Endothelial cell of umbilical vein (primary cell): Measurements from ENCODE around the gene CDK5RAP2. TPM values are rescaled to one million over a fixed set of nuclear protein-coding genes. Genes with fewer than 3 reads are reported as not detected.

Source experiments
- BruUV-seq: library from RNA; stranded (reverse); fragments of 400-500 nt; replicated peaks from 2 replicates; lab custom pipeline; 2021; lab: Mats Ljungman, UMichigan
- CTCF ChIA-PET: fragments of 300-600, 350-600 bp; sonication (Branson Sonifier 250); formaldehyde crosslinking; loops from one replicate; lab custom pipeline; 2021; ENCODE audit warnings: antibody characterized with exemption, inconsistent platforms; lab: Charles Lee
- POLR2A ChIA-PET: fragments of 300-600, 350-600 bp; sonication (Branson Sonifier 250); formaldehyde crosslinking; loops from one replicate; lab custom pipeline; 2021; ENCODE audit warnings: antibody characterized with exemption, inconsistent platforms; lab: Charles Lee
- DNase-seq: peaks from one replicate; pipeline ENCODE4 v3.0.0-alpha.2; 2011; ENCODE audit warnings: low read depth, low spot score
- FAIRE-seq: peaks from 2 replicates; lab custom pipeline; 2011; peaks lifted over from hg19 to GRCh38; lab: Jason Lieb, UNC
- H2AFZ ChIP-seq: 2 replicates; pipeline ENCODE4 v1.6.0; 2012; ENCODE audit warnings: low read depth, low read length, control low read depth, inconsistent platforms
- H3K27ac ChIP-seq: 2 replicates; pipeline ENCODE4 v1.5.1; 2011; ENCODE audit warnings: low read depth, mild to moderate bottlenecking, control low read depth, low read length, moderate library complexity; ENCODE audit not compliant: insufficient read depth
- H3K27me3 ChIP-seq, 2 experiments: 2 replicates each; pipeline versions ENCODE4 v1.6.0 to v1.6.1; 2011; ENCODE audit warnings: low read length in 2 of 2, mixed read lengths in 1 of 2; ENCODE audit not compliant: control insufficient read depth in 2 of 2, insufficient read depth in 2 of 2
- H3K36me3 ChIP-seq, 2 experiments: 2 replicates in 1 of 2; 3 replicates in 1 of 2; pipeline ENCODE4 v1.5.1; 2011; ENCODE audit warnings: low read length in 2 of 2, mild to moderate bottlenecking in 1 of 2, moderate library complexity in 1 of 2; ENCODE audit not compliant: control insufficient read depth in 2 of 2, insufficient read depth in 2 of 2; ENCODE audit errors: extremely low read depth in 1 of 2
- H3K4me1 ChIP-seq: 3 replicates; pipeline ENCODE4 v1.5.1; 2011; ENCODE audit warnings: mild to moderate bottlenecking, low read length; ENCODE audit not compliant: control insufficient read depth, insufficient read depth; ENCODE audit errors: extremely low read depth
- H3K4me2 ChIP-seq: 2 replicates; pipeline ENCODE4 v1.6.1; 2011; ENCODE audit warnings: low read length, control low read depth, mixed read lengths; ENCODE audit not compliant: insufficient read depth
- H3K4me3 ChIP-seq, 3 experiments: fragments of 200-600 bp in 1 of 3; sonication (generic), shearing (Covaris generic) in 1 of 3; replicated peaks in 1 of 3; 2 replicates each; pipeline ENCODE4 v1.5.1; 2011 to 2016; ENCODE audit warnings: control low read depth in 3 of 3, low read length in 3 of 3, mild to moderate bottlenecking in 2 of 3, inconsistent platforms in 1 of 3, low read depth in 1 of 3, moderate library complexity in 1 of 3; ENCODE audit not compliant: insufficient read depth in 1 of 3
- H3K79me2 ChIP-seq: 2 replicates; pipeline ENCODE4 v1.6.0; 2012; ENCODE audit warnings: low read length, inconsistent platforms; ENCODE audit not compliant: control insufficient read depth, insufficient read depth
- H3K9ac ChIP-seq: replicated peaks from 2 replicates; pipeline ENCODE3; 2011; ENCODE audit warnings: low read length, control low read depth; ENCODE audit not compliant: insufficient read depth; ENCODE audit errors: extremely low read depth
- H3K9me1 ChIP-seq: replicated peaks from 3 replicates; pipeline ENCODE4 v1.6.0; 2011; ENCODE audit warnings: mild to moderate bottlenecking, low read length; ENCODE audit not compliant: control insufficient read depth, insufficient read depth; ENCODE audit errors: extremely low read depth
- H3K9me3 ChIP-seq: replicated peaks from 2 replicates; pipeline ENCODE4 v1.5.1; 2012; ENCODE audit warnings: low read length, inconsistent platforms; ENCODE audit not compliant: control insufficient read depth, insufficient read depth
- H4K20me1 ChIP-seq: replicated peaks from 2 replicates; pipeline ENCODE3; 2011; ENCODE audit warnings: mild to moderate bottlenecking, low read length; ENCODE audit not compliant: control insufficient read depth, insufficient read depth; ENCODE audit errors: extremely low read depth
- EZH2 ChIP-seq: IDR thresholded peaks from 2 replicates; pipeline ENCODE4 v1.6.1; 2012; ENCODE audit warnings: borderline replicate concordance, low read depth, mild to moderate bottlenecking, moderate library complexity, low read length, inconsistent platforms; ENCODE audit not compliant: severe bottlenecking
- FOS ChIP-seq: IDR thresholded peaks from 2 replicates; pipeline ENCODE4 v1.6.1; 2011; ENCODE audit warnings: mild to moderate bottlenecking, low read length, moderate library complexity, borderline replicate concordance; ENCODE audit not compliant: insufficient read depth
- GATA2 ChIP-seq: IDR thresholded peaks from 2 replicates; pipeline ENCODE4 v1.7.0; 2011; ENCODE audit warnings: low read depth, mild to moderate bottlenecking, moderate library complexity, mixed read lengths, low read length; ENCODE audit not compliant: insufficient read length, insufficient read depth
- JUN ChIP-seq: IDR thresholded peaks from 2 replicates; pipeline ENCODE4 v1.6.1; 2011; ENCODE audit warnings: borderline replicate concordance, low read depth; ENCODE audit not compliant: insufficient read length, insufficient read depth
- MAX ChIP-seq: IDR thresholded peaks from 2 replicates; pipeline ENCODE4 v1.6.1; 2011; ENCODE audit not compliant: insufficient read depth, insufficient read length
- MYC ChIP-seq: IDR thresholded peaks from one replicate; pipeline ENCODE4 v1.6.1; 2011; ENCODE audit warnings: mild to moderate bottlenecking, low read depth, low read length
- POLR2A ChIP-seq: IDR thresholded peaks from 2 replicates; pipeline ENCODE4 v1.6.1; 2012; ENCODE audit warnings: low read depth, mild to moderate bottlenecking, control low read depth, low read length
- POLR2AphosphoS5 ChIP-seq: IDR thresholded peaks from 2 replicates; pipeline ENCODE4 v1.6.1; 2012; ENCODE audit warnings: low read depth, mild to moderate bottlenecking, control low read depth, low read length, moderate library complexity; ENCODE audit not compliant: insufficient read depth
- dilution Hi-C: fragments of 300-500 bp; cut with MboI; formaldehyde crosslinking; loops from one replicate; pipeline ENCODE4 v1.15.0; 2019; ENCODE audit warnings: low sequenced_read_pairs; ENCODE audit not compliant: extremely low pct_ligation_motif_present
- intact Hi-C: fragments of 100-400 bp; cut with micrococcal nuclease; formaldehyde crosslinking; loops from one replicate; pipeline ENCODE4 v1.10.0; 2022
- polyA plus RNA-seq, 4 experiments: library from polyadenylated mRNA; depleted of rRNA in 3 of 4; stranded (reverse) in 3 of 4; unstranded in 1 of 4; fragments of >200 nt; gene quantifications; 2 replicates each; pipeline versions ENCODE4 v1.2.1 to v1.2.3, GENCODE V29; 2011 to 2012; ENCODE audit warnings: missing spikeins in 1 of 4
- total RNA-seq: library from RNA; stranded (reverse); gene quantifications from 2 replicates; pipeline ENCODE4 v1.2.3, GENCODE V29; 2021
- TF ChIP-seq, protein P1 (sequence below), 2 donors: IDR thresholded peaks; 1 replicate in 1 of 2; 2 replicates in 1 of 2; pipeline ENCODE4 v1.5.1; 2011; ENCODE audit warnings: low read length in 2 of 2, mild to moderate bottlenecking in 2 of 2, moderate library complexity in 2 of 2, control low read depth in 1 of 2, inconsistent platforms in 1 of 2, low read depth in 1 of 2; ENCODE audit not compliant: insufficient read depth in 1 of 2; ENCODE audit errors: extremely low read depth in 1 of 2

CDK5RAP2 gene
- total and polyA plus RNA-seq, 2 donors (not counting 3 experiments of a cell fraction or from before 2014, with no cell fraction given), result 17.5 to 56.7 TPM

DNA sequence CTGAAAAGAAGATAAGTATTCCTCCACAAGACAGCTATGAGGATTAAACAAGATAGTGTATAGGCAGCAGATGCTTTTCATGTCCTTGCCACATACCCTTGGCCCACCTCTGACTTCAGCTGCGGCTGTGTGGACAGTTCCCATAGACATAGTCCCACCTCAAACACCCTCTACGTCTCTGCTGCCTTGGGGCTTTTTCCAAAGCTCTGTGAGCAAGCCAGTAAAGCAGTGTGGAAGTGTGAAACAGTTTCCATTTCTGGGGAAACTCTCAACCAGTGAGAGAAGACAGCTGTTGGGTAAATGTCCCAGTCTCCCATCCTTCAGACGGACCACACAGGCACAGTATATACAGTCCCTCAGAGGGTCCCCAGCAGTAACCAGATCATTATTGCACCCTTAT, 125.5 kb downstream of the CDK5RAP2 start:
- H2AFZ ChIP-seq, result no peak overlapping the region
- TF ChIP-seq POLR2A (no peak), GATA2 (no peak), EZH2 (no peak), JUN (no peak), FOS (no peak), MYC (no peak), MAX (no peak), POLR2AphosphoS5 (no peak)
- TF ChIP-seq, protein P1, sequence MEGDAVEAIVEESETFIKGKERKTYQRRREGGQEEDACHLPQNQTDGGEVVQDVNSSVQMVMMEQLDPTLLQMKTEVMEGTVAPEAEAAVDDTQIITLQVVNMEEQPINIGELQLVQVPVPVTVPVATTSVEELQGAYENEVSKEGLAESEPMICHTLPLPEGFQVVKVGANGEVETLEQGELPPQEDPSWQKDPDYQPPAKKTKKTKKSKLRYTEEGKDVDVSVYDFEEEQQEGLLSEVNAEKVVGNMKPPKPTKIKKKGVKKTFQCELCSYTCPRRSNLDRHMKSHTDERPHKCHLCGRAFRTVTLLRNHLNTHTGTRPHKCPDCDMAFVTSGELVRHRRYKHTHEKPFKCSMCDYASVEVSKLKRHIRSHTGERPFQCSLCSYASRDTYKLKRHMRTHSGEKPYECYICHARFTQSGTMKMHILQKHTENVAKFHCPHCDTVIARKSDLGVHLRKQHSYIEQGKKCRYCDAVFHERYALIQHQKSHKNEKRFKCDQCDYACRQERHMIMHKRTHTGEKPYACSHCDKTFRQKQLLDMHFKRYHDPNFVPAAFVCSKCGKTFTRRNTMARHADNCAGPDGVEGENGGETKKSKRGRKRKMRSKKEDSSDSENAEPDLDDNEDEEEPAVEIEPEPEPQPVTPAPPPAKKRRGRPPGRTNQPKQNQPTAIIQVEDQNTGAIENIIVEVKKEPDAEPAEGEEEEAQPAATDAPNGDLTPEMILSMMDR (IDR thresholded peaks at IDR 0.05; ENCODE audit: extremely low read depth in 1 of 2, insufficient read depth in 1 of 2, low read depth in 1 of 2, low read length in 2 of 2), result no peak
- no TSS peak for BruUV-seq
- CTCF ChIA-PET, result interaction anchor here (1.4 to 2.1 kb wide), 2 partner anchors 21 to 23 kb away, joined by 3 to 7 read pairs; no protein-coding TSS in a partner anchor
- H3K4me1 ChIP-seq, result no peaks in the 10 kb centered on the region
- no peak for DNase-seq
- no peak overlapping the region for H3K4me3 ChIP-seq
- no peak for FAIRE-seq
- H3K9me3 ChIP-seq, result no peaks in the 10 kb centered on the region
- no peaks in the 10 kb centered on the region for H3K79me2 ChIP-seq
- no peak overlapping the region for H3K27ac ChIP-seq
- intact Hi-C loops, result no loop called here
- no peaks in the 10 kb centered on the region for H4K20me1 ChIP-seq
- no peaks in the 10 kb centered on the region for H3K27me3 ChIP-seq
- dilution Hi-C loops, result no loop called here
- H3K9me1 ChIP-seq, result no peaks in the 10 kb centered on the region
- no peak overlapping the region for H3K4me2 ChIP-seq
- POLR2A ChIA-PET, result no interaction called here
- no peak overlapping the region for H3K9ac ChIP-seq
- H3K36me3 ChIP-seq, result peaks cover 0 to 11% of the 10 kb centered on the region in 2 experiments
